Type B pancreatic cell (in vitro differentiated cells): ENCODE measurements around the gene ZNF837. TPM values are rescaled to one million over a fixed set of nuclear protein-coding genes. Genes with fewer than 3 reads are reported as not detected.

Experiments
- DNase-seq: peaks from one replicate; pipeline ENCODE4 v3.0.0; 2021; ENCODE audit warnings: mixed read lengths; ENCODE audit not compliant: unreplicated experiment; ENCODE audit errors: extremely low spot score
- H3K27ac Mint-ChIP-seq: 2 replicates; pipeline ENCODE4 v1.8.0; 2021; ENCODE audit warnings: mild to moderate bottlenecking, mixed read lengths
- H3K27me3 Mint-ChIP-seq: 2 replicates; pipeline ENCODE4 v1.8.0; 2021; ENCODE audit warnings: mixed read lengths
- H3K36me3 Mint-ChIP-seq: 2 replicates; pipeline ENCODE4 v1.8.0; 2021; ENCODE audit warnings: mixed read lengths
- H3K4me1 Mint-ChIP-seq: one replicate; pipeline ENCODE4 v1.8.0; 2021; ENCODE audit warnings: mixed read lengths; ENCODE audit not compliant: unreplicated experiment
- H3K4me3 Mint-ChIP-seq: 2 replicates; pipeline ENCODE4 v1.8.0; 2021; ENCODE audit warnings: mild to moderate bottlenecking, mixed read lengths
- H3K9me3 Mint-ChIP-seq: 2 replicates; pipeline ENCODE4 v1.8.0; 2021; ENCODE audit warnings: mixed read lengths
- total RNA-seq: library from RNA; stranded (reverse); gene quantifications from 2 replicates; pipeline ENCODE4 v1.2.1, GENCODE V29; 2021; ENCODE audit warnings: low replicate concordance
- TF ChIP-seq, protein P1 (sequence below): fragments of 200-600 bp; sonication (generic); conservative IDR thresholded peaks from 2 replicates; pipeline ENCODE4 v1.5.0; 2021; ENCODE audit warnings: antibody characterized with exemption, mild to moderate bottlenecking

The ZNF837 gene
- total RNA-seq, 1 donor from 2014 or later, result 2.8 TPM

DNA sequence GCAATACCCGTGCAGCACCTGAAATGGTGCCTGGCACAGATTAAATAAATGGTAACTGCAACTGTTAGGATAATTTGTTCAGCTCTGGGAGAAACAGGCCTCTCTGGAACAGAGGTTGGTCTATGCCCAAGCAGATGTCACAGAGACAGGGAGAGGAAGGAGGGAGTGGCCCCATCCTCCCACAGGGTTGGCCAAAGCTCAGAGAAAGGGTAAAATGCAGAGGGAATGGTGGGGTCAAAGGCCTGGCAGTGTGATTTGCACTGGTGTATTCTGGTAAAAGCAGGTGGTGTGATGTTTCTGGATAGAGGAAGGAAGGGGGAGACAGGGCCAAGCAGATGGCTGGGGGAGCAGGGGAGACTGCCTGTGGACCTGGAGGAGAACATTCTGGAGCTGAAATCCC lies 44.6 kb downstream of the ZNF837 start:
- Mint-ChIP-seq H3K4me1 (no peaks in the 10 kb centered on the region), H3K27ac (no peak overlapping the region), H3K36me3 (peaks cover 20% of the 10 kb centered on the region), H3K27me3 (no peaks in the 10 kb centered on the region), H3K4me3 (no peak overlapping the region), H3K9me3 (no peaks in the 10 kb centered on the region)
- no peak for DNase-seq
- TF ChIP-seq, protein P1, sequence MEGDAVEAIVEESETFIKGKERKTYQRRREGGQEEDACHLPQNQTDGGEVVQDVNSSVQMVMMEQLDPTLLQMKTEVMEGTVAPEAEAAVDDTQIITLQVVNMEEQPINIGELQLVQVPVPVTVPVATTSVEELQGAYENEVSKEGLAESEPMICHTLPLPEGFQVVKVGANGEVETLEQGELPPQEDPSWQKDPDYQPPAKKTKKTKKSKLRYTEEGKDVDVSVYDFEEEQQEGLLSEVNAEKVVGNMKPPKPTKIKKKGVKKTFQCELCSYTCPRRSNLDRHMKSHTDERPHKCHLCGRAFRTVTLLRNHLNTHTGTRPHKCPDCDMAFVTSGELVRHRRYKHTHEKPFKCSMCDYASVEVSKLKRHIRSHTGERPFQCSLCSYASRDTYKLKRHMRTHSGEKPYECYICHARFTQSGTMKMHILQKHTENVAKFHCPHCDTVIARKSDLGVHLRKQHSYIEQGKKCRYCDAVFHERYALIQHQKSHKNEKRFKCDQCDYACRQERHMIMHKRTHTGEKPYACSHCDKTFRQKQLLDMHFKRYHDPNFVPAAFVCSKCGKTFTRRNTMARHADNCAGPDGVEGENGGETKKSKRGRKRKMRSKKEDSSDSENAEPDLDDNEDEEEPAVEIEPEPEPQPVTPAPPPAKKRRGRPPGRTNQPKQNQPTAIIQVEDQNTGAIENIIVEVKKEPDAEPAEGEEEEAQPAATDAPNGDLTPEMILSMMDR, result no peak

DNA sequence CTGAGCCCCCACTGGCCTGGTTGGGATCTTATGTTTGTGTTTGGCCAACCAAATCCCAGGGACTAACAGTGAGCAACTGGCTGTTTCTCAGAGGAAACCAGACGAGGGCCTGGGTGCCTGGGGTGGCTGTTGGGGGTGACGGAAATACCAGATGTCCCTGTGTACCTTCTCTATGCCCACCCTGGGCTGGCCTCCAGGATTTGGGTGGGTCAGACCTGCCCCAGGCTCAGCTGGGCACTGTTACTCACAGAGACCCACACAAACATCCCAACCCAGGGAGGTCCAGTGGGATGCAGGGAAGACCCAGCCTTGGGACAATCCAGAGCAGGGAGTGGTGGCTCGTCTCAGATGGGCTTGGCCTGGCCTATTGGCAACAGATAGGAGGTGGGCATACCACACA lies 45.2 kb downstream of the ZNF837 start:
- TF ChIP-seq, protein P1, result no peak
- Mint-ChIP-seq H3K27ac (no peak overlapping the region), H3K4me1 (no peaks in the 10 kb centered on the region), H3K36me3 (peaks cover 15% of the 10 kb centered on the region), H3K4me3 (no peak overlapping the region), H3K27me3 (no peaks in the 10 kb centered on the region), H3K9me3 (no peaks in the 10 kb centered on the region)
- no peak for DNase-seq

DNA sequence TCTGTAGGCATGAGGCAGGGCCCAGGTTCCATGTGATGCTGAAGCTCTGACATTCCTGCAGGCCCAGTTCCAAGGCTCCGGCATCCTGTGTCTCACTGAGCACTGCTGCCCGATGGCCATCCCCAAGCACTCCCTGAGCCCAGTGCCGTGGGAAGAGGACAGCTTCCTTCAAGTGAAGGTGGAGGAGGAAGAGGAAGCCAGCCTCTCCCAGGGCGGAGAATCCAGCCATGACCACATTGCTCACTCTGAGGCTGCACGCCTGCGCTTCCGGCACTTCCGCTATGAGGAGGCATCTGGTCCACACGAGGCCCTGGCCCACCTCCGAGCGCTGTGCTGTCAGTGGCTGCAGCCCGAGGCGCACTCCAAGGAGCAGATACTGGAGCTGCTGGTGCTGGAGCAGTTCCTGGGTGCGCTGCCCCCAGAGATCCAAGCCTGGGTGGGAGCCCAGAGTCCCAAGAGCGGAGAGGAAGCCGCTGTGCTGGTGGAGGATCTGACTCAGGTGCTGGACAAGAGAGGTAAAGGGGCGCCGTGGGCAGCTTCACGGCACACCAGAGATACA lies 46.1 kb downstream of the ZNF837 start:
- Mint-ChIP-seq H3K27me3 (no peaks in the 10 kb centered on the region), H3K36me3 (peaks cover 10% of the 10 kb centered on the region), H3K9me3 (no peaks in the 10 kb centered on the region), H3K4me3 (no peak overlapping the region), H3K4me1 (peaks cover 3% of the 10 kb centered on the region), H3K27ac (no peak overlapping the region)
- TF ChIP-seq, protein P1, result no peak
- DNase-seq, result no peak

DNA sequence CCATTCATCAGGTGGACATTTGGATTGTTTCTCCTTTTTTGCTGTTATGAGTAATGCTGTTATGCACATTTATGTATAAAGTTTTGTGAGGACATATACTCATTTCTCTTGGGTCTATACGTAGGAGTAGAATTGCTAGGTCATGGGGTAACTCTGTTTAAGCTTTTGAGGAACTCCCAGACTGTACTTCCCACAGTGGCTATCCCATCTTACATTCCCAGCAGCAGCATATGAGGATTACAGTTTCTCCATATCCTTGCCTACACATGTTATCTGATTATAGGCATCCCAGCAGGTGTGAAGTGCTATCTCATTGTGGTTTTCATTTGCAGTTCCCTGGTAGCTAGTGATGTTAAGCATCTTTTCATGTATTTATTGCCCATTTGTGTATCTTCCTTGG lies 48.1 kb downstream of the ZNF837 start:
- H3K27ac Mint-ChIP-seq, result no peak overlapping the region
- H3K4me3 Mint-ChIP-seq, result no peak overlapping the region
- DNase-seq, result no peak
- peaks cover 11% of the 10 kb centered on the region for H3K4me1 Mint-ChIP-seq
- H3K36me3 Mint-ChIP-seq, result no peaks in the 10 kb centered on the region
- H3K9me3 Mint-ChIP-seq, result no peaks in the 10 kb centered on the region
- H3K27me3 Mint-ChIP-seq, result no peaks in the 10 kb centered on the region
- TF ChIP-seq, protein P1, result no peak

DNA sequence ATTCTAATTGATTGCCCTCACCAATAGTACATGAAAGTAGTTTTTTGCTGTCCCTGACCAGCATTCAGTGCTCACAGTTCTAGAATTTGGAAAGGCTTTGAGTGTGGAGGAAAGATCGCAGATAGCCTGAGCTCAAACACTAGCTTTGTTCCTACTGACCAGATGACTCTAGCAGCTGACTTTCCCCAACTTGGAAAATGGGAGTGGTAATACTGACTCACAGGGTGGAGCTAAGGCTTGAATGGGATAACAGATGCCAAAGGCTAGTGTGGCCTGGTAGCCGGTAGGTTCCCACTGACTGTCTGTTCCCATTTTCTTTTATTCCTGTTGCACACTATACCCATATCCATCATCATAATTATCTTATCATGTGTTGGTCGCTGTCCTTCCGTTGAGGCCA lies 50.4 kb downstream of the ZNF837 start:
- Mint-ChIP-seq H3K9me3 (no peaks in the 10 kb centered on the region), H3K36me3 (no peaks in the 10 kb centered on the region), H3K27me3 (no peaks in the 10 kb centered on the region), H3K4me1 (peaks cover 11% of the 10 kb centered on the region), H3K4me3 (no peak overlapping the region), H3K27ac (no peak overlapping the region)
- DNase-seq, result no peak
- TF ChIP-seq, protein P1, result no peak

DNA sequence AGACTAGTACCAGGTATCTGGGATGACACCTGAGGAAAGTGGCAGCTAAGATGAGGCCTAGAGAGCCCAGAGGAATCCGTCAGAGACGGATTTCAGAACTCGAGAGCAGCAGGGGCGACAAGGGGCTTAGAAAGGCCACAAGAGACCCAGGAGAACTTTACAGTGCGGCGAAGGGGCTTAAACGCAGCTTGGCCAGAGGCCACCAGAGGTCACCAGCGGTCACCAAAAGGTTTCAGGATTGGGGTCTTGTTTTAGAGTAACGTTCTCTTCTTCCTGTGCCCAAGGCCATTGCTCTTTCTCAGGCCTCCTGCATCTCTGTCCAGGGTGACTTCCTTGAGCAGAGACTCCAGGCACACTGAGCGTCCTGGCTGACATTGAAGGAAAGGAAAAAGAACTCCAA lies 51.8 kb downstream of the ZNF837 start:
- H3K27me3 Mint-ChIP-seq, result no peaks in the 10 kb centered on the region
- TF ChIP-seq, protein P1, result peak; percentile 60
- no peaks in the 10 kb centered on the region for H3K36me3 Mint-ChIP-seq
- DNase-seq, result no peak
- H3K4me1 Mint-ChIP-seq, result peaks cover 11% of the 10 kb centered on the region
- H3K4me3 Mint-ChIP-seq, result peak overlapping the region; percentile 61
- no peaks in the 10 kb centered on the region for H3K9me3 Mint-ChIP-seq
- H3K27ac Mint-ChIP-seq, result no peak overlapping the region
